ENCODE data around the gene UBAP1L.
"Not testable (repeated sequence)": the region's sequence is repeated elsewhere in the genome, so short reads cannot be mapped to it uniquely, and the experiment has no call there.

UBAP1L gene

DNA sequence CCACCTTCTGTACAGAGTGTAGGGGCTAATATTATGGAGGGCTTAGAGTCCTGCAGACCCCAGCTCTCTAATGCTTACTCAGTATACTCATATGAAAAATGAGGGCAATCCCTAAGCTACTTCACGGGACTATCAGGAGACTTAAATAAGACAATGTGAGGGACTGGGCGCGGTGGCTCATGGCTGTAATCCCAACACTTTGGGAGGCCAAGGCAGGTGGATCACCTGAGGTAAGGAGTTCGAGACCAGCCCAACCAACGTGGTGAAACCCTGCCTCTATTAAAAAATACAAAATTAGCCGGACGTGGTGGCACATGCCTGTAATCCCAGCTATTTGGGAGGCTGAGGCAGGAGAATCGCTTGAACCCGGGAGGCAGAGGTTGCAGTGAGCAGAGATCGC lies 15.2 kb downstream of the UBAP1L start:
- not testable (repeated sequence) for DNase-seq (ENCODE audit: low read depth in 2 of 2)

DNA sequence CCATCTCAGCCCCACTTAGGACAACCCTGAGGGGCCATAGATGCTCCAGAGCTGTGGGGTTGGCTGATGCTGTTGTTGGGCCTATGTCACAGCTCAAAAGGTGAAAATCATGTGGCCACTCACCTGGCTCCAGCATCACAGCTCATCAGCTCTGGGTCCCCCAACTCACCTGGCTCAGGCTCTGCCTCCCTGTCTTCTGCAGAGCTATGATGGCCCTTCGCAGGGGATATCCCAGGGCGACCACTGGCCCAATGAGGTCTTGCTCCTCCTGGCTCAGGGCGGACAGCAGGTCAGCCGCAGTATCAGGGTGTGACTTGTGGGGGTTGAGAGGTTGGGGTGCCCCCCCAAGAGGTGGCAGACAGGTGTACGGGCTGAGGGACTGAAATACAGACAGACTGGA lies 15.7 kb downstream of the UBAP1L start:
- no peak for DNase-seq (ENCODE audit: low read depth in 2 of 2)

DNA sequence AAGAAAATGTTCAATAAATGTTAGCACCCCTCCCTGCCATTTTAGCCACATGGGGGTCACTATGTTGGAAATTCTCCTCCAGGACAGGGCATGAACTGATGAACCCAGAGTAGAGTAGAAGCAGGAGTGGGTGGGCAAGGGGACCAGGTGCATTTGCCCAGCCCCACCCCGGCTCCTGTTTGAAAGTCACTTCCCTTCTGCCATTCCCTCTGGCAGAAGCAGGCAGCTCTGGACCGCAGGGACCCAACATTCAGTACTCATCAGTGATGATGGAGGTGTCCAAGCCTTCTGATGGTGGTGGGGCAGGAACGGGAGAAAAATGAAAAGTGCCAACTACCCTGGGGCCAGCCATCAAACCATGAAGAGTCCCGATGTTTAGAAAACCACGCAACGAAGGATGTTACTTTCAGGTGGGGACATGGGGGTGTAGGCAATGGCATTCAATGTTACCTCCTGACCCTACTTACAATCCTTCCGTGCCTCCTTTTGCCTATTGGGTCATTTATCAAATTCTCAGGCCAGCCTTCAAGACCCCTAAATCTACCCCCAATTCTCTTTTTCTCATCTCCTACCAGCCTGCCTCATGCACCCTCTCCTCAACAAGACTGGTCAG lies 17.2 kb downstream of the UBAP1L start:
- DNase-seq (ENCODE audit: low read depth in 2 of 2): no peak

DNA sequence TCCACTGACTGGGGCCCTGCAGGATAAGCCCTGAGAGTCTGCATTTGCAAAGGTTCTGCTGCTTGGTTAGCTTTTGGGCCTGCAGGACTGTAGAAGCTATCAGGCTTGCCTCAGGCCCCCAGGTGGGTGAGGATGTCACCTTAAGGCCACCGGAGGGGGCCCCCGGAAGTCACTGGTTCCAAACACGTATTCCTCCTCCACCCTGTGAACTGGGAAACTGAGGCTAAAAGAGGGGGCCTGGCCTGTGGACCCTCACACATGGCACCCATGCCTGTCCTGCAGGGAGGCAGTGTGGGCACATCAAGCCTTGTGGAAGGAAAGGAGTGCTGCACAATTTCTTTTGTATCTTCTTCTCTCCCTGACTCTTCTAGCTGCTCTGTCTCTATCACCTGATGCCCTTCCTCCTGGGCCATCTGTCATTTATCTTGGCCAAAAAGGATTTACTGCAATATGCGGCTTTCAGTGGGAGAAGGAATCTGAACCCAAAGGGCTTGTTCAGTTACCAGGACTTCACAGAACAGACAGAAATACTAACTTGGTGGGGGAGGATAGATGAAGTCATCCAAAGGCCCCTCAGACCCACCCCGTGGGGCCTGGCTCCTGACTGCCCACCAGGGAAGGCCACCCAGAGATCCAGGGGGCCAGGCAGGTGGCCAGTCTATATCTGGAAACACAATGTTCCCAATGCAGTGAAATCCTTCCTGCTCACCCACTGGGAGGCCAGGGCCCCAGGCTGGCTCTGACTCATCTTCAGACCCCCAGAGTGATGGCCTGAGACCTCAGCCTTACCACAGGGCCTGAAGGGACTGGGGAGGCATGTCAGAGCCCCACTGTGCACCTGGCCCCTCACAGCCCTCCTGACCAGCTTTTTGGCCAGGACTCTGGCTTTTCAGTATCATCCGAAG lies 18.3 kb downstream of the UBAP1L start:
- no peak for DNase-seq (ENCODE audit: low read depth in 2 of 2)

DNA sequence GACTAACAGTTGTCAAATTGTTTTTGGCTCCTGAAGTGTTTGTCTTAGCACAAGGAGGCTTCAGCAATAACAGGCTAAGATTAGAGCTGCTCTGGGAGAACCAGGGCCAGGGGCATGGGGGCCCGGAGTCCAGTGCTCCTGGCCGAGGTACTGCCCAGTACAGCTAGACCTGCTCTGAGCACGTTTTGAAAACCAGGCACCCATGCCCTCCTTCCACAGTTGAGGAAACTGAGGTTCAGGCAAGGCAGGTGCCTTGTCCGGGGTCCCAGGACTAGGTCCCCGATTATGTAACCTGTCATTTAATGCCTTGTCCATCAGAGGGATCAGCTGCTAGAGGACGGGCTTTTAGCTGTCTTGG lies 19.3 kb downstream of the UBAP1L start:
- no peak for DNase-seq (ENCODE audit: low read depth in 2 of 2)

DNA sequence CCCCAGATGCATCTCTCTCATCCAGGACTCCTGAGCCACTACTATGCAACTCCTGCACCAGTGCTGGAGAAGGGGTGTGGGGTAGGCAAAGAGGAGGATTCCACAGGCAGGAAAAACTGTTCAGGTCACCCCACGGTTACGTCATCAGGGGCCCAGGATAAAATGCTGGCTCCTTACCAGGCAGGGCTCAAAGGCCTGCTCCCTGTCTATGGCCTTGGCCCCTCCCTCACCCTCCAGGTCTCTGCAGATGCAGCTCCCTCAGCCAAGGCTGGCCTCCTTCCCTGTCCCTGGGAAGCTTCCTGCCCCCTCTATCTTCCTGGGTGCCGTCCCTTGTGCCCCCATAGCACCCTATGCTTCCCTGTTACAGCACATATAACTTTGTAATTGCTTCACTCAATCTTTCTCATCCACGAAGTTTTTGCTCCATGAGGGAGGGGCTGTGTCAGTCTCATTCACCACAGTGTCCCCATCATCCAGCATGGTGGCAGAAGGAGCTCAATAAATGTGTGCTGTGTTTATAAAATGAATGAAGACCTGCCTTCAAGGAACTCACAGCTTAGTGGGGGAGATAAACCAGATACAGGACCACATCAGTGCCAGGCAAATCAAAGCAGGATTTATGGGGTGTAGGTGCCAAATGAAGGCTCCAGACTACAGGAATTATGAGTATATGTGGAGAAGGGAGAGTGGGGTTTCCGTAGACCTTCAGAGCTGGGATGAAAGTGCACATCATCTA lies 19.8 kb downstream of the UBAP1L start:
- no peak for DNase-seq (ENCODE audit: low read depth in 2 of 2)

DNA sequence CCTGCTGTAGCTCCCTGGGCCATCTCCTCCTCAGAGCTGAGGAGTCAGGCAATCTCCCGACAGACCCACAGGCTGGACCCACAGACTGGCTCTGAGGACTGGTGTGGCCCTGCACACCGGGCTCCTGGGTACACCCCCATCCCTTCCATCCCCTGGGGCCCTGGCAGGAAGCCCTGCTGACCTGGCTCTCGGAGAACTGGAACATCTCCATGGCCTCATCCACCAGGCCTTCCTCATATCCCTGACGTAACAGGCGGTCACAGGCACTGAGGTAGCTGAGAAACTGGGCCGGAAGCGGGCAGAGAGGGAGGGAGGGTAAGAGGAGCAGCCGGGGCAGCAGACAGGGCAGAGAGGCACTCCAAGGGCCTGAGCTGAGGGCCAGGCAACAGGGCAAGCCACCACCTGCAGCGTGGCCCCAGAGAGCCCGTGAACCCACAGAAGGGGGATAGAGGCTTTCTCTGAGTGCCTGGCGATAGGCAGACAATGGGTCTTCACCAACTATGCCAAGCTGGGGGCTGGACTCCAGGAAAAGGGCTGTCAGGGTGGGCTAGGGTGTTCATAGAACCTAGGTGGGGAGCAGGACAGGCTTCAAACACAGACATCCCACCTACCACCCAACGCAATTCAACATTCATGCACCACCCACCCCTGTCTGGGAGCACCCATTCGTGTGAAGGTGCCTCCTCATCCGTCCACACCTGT lies 20.6 kb downstream of the UBAP1L start:
- DNase-seq (ENCODE audit: low read depth in 2 of 2): no peak

DNA sequence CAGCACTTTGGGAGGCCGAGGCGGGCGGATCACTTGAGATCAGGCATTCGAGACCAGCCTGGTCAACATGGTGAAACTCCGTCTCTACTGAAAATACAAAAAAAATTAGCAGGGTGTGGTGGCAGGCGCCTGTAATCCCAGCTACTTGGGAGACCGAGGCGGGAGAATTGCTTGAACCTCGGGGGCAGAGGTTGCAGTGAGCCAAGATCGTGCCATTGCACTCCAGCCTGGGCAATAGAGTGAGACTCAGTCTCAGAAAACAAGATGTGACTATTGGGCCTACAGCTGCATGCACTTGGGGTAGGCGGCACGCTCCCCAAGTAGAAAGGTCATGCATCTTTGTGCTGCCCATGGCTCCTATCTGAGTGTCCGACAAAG lies 21.2 kb downstream of the UBAP1L start:
- not testable (repeated sequence) for DNase-seq (ENCODE audit: low read depth in 2 of 2)

DNA sequence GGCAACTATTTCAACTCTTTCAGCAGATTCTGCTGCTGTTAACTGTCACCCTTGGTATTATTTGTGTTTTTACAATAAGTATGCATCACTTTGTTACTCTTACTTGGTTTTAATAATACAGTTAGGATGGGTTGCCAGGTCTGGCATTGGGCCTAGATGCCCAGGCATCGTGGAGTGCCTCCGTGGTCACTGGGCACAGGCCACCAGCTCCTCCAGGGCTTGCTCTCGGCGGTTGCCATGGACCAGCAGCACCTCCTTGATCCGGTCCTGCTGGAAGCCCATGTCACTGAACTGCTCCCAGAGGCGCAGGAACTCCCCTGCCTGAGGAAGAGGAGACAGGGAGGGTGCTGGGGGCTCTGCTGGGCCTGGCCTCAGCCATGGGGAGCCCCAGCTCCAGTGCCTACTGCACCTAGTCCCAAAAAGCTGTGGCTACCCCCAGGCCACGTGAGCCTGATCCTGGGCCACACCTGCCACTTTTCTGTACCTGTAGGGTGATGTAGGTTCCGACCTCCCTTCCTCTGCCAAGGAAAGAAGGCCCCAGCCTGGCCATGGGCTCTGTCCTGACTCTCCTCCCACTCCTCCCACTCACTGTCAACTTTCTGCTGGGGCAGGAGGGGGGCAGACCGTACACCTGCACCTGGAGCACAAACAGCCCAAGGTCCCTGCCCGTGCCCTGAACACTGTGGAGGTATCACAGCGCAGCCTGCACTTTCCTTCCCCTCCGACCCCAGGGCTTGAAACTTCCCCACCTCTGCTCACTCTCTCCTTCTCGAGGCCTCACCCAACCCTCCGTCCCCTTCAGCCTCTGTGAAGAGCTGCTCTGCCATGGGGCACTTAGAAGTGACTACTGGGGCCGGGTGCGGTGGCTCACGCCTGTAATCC lies 21.8 kb downstream of the UBAP1L start:
- no peak for DNase-seq (ENCODE audit: low read depth in 2 of 2)

DNA sequence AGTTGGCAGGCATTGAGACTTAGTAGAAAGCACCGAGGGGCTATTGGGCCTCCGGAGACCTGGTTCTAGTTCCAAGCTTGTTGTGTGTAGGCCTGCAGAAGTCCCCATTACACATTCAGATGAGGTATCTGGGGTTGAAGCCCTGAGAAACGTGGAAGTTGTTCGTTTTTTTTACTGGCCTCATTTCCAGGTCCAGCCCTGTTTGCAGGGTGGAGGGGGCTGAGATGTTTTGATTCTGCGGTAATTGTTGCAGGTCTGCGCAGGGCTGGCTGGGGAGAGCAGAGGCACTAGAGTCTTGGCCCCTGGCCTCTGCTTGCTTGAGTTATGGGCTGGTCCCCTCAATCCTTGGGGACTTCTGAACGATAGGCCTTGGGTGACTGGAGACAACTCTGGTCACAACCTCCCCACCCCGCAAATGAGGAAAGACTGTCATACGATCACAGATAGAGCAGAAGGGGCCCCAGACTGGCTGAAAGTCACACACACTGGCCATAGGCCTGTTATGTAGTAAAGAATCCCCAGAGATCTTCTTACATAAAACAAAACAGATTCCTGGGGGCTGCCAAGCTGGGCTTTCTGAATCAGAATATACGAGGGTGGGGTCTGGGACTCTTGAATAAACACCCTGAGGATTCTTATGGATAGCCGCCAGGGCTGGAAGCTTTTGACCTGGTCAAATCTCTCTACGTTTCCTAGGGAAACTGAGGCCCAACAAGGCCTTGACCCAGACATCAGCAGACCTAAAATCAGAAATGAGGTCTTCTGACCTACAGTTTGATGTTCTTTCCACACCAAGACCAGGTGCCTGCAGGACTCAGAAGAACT lies 22.8 kb downstream of the UBAP1L start:
- DNase-seq (ENCODE audit: low read depth in 2 of 2): no peak

DNA sequence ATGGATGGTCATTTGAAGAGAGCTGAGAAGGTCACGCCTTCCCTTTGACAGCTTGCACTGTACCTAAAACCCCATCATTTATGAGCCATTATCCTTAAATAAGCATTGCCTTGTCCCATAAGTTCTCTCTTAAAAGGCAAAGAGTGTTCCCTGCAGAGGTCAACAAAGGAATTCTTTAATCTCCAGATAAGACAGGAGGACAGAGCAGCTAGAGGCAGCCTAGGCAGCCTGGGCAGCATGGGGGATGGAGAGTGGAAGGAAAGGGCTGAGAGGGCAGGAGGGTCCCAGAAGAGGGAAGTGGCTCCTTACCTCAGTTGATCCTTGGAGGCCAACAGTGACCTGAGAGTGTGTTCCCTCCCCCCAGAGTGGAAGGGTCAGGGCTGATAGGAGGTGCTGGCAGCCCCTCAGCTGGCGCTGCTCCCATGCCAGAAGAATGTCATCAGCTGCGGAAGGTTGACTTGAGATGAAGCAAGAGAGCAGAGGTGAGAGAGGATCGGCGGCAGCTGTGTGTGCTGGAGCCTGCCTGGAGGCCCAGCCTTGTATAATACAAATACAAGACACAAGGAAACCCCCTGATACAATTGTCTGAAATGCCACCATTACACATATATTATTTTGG lies 25.7 kb downstream of the UBAP1L start:
- no peak for DNase-seq (ENCODE audit: low read depth in 2 of 2)

DNA sequence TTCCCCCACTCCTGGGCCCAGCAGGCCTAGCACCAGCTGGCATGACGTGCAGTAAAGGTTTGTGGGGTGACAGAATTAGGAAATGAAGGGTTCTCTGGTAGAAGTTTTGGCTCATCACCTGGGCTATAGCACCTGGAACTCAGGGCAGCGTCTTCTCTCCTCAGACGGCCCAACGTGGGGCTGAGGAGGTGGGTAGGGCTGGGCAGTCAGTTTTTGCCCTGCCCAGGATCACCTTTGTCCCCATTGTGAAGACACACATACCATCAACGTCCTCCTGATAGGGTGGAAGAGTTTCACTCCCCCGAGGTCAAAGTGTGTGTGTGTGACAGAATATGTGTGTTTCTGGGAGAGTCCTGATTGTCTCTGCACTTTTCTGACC lies 26.4 kb downstream of the UBAP1L start:
- DNase-seq (ENCODE audit: low read depth in 2 of 2): no peak

DNA sequence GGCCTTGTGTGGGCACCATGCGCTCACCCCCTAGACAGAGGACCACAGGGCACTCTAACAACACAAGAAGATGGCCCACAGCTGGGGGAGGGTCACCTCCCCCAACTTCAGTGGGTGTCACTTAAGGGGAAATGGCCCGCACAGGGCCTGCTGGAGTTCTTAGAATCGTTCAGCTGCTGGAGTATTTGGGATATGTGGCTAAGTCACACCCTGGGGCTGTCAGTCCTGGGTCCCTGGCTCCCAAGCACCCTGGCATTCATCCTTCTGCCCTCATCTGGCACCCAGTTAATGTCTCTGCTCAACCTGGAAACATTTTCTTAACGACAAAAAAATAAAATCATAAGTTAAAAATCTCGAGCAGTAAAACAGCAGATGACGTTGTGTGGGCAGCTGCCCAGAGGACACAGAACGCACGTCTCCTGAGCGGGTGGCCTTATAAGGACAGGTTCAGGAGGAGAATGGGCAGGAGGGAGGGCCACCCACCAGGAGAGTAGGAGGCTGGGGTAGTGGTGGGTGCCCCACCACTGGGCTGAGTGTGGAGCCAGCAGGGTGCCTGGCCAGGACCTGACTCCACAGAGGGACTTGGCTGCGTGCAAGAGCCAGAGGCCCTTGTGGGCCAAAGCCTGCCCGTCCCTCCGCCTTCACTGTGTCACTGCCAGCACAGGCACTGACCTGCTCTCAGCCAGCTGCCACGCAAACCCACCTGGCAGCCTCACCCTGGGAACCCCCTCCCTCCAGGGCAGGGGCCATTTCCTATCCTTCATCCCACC lies 26.9 kb downstream of the UBAP1L start:
- DNase-seq (ENCODE audit: low read depth in 2 of 2): no peak

DNA sequence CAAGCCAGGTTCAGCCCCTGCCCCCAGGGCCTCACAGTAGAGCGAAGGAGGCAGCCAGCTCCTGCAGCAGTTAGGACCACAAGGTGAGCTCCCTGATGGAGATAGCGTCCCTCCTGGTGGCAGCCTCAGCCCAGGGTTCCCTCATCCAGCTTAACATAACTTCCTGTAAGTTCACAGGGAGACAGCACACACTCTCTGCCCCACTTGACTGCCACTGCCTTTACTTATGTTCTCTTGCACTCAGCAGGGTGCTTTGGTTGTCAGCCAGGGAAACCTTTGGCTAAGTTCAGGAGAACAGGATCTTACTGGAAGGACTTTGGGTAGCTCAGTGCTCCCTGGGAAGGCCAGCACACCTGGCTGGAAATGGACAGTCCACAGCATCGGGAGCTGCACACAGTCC lies 27.6 kb downstream of the UBAP1L start:
- DNase-seq (ENCODE audit: low read depth in 2 of 2): no peak

DNA sequence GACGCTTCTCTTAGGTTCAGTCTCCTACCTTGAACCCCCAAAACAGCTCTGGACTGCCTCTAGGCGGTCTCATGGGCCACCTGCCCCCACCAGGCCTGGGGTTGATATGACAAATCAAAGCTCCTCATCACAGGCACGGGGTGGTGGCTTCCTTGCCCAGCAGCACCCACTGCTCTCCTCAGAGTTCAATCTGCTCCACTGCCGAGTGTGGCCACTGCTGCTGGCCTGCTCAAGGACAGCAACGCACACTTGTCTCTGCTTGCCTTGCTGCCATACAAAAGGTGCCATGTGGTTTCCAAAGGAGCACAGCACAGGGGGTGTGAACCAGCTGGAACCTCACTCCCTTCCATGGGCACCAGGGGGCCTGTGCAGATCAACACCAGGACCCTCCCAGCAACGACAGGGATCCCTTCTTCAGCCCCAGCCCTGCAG lies 28.3 kb downstream of the UBAP1L start:
- no peak for DNase-seq (ENCODE audit: low read depth in 2 of 2)

DNA sequence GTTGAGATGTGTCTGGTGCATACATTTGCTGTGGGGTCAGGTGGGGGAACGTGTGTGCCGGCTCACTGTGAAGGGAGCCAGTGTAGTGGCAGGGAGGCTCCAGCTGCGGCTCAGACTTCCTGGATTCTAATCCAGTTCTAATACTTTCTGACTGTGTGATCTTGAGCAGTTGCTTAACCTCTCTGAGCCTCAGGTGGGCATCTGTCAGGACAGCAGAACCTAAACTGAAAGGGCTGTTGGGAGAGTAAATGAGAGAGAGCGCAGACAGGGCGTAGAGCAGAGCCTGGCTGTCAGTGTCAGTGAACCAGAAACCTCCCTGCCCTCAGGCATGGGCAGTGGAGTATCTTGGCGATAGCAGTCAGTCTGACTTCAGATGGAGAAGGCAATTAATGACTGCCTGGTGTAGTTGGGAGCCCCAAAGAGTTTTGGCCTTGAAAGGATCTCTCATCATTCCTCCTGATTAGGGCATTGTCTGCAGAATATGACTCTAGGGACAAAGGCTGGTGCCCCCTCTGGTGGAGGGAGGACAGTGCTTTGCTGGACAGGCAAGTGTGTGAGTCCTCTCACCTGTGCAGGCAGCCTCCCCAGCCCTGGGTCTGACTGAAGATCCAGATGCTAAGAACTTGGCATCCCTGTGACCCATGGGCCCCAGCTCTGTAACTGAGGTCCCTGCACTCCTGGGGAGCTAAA lies 28.9 kb downstream of the UBAP1L start:
- no peak for DNase-seq (ENCODE audit: low read depth in 2 of 2)

DNA sequence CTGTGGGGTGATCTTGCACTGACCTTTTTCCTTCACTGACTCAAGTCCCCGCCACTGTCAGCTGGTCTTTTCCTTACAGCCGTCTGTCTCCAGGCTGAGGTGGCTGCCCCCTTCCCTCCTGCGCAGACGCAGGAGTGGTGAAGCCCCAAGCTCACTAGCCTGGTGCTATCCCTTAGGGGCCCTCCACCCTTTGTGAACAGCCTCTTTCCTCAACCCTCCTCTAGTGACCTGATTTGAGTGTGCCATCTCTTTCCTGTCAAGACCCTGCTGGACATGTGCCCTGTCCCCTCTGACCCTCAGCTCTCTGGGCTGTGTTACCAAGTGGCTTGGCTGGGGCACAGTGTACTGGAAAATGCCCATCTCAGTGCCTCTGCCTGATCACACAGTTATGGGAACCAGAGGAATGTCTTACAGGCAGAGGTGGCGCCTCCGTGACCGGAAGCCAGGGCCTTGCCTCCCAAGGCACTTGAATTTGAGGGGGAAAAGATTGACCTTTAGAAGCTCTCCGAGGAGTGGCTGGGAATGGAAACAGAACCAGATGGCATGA lies 29.7 kb downstream of the UBAP1L start:
- DNase-seq (ENCODE audit: low read depth in 2 of 2): no peak
